DMS 273 treated with DMSO at 0.1 percent for 48 hours (cell line): ENCODE results near the gene CST5.
"Not testable (repeated sequence)": the region's sequence is repeated elsewhere in the genome, so short reads cannot be mapped to it uniquely, and the experiment has no call there.

Experiments
- DNase-seq: peaks from one replicate; lab custom pipeline; 2025; lab: John Stamatoyannopoulos, UW

The CST5 gene

DNA sequence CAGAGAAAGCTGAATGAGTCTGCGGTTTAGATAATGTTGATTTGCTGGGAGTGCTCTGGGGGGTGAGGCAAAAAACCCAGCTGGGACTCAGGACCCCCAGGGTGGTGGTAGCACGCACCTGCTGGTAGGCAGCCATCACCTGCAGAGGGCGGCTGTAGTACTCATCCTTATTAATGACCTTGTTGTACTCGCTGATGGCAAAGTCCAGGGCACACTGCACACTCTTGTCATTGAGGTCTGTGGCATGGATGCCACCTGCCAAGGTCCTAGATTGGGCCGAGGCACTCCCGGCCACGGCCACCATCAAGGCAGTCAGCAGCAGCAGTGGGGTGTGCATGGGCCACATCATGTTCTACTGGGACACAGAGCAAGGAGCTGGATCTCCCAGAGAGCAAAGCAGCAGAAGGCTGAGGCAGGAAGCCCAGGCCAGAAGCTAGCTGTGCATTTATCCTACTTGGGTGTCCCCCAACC is at the start of gene CST5:
Gene CST5 (minus strand): TSS at position 421 of the 471 bp plus-strand sequence. CDS start 72 bp downstream, at position 349.
- DNase-seq = no peak

GRCh38 chr20:23928788-23929187 is 49.2 kb upstream of the CST5 start:
- DNase-seq = no peak

DNA sequence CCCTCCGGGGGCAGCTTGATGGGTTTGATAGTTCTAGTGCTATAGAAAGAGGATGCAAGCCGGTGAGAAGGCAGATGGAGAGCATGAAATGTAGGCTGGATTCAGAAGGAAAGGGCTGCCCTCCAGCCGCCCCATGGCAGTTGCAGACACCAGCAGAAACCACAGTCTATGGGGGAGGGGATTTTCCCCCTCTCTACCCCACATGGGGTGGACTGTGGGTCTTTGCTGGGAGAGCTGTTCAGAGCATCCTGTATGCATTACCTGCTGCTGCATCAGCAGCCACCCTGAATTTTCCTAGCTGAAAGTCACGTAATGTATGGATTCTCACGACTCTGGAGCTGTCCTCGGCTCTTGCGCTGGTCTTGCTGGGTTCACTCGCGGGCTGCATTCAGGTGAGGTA is 48.8 kb upstream of the CST5 start:
- no peak for DNase-seq

DNA sequence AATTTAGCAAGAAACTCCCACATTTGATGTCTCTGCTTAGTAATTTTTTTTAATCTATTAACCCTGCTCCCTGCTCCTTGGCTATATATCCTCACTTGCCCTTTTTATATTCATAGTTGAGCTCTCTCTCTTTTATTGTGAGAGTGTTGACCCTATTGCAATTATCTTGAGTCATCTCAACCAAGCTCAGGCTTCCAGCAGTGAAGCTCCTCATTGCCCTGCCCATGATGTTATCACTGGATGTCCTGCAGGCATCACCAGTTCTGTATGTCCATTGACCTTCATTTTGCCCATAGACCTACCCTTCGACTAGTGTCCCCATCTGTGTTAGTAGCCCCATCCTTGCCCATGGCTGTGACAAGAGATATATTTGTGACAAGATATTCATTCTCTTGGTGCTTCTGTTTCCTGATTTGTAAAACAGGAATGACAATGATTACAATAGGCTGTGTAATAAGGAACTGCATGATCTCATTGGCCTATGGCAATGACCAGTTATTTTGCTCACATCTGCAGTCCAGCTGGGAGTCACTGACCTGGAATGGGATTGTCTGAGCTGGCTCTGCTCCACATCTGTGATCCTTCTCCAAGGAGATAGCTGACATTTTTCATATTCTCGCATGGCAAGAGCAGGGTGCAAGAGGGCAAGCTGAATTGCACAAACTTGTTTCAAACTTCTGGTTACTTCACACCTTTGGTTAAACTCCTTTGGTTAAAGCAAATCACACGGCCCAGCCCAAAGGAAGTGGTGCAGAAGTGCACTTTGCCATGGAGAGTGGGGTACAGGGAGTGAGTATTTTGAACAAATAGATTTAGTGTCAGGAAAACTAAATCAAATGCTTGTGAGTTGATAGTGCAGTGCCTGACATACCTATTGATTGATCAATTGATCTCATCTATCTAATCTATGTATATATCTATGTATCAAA is 47.7 kb upstream of the CST5 start:
- no peak for DNase-seq

DNA sequence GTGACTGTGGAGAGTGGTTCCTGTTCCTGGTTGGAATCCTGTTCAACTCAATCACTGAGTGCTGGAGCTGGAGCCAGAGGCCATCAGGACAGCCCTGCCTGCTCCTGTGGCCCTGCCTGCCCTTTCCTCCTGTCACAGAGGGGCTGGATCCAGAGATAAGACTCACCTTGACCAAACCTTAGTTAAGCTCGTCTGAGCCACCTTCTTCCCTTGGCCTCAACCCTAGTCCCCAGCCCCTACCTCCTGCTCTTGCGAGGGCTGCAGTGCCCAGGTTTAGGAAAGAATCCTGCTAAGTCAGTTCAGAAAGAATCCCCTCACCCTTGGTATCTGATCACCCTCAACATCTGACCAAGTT is 47.0 kb upstream of the CST5 start:
- DNase-seq = no peak

GRCh38 chr20:23925789-23926525 is 46.4 kb upstream of the CST5 start:
- DNase-seq = no peak

DNA sequence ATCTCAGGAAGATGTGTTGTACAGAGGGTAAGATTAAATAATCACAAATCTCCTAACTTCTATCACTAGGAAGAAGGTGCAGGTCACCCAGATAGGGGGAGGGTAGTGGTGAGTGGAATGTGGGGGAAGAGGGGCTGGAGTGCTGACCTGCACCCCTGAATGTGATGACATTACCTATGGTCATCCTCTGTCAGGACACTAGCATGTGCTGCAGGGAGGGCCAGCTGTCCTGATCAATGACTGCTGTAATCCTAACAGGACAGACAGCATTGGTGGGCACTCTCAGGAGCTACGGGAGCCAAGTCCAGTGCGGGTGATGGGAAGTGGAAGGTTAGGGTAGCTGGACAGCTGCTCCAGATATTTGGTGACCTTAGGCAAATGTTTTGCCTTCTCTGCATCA is 45.2 kb upstream of the CST5 start:
- no peak for DNase-seq

DNA sequence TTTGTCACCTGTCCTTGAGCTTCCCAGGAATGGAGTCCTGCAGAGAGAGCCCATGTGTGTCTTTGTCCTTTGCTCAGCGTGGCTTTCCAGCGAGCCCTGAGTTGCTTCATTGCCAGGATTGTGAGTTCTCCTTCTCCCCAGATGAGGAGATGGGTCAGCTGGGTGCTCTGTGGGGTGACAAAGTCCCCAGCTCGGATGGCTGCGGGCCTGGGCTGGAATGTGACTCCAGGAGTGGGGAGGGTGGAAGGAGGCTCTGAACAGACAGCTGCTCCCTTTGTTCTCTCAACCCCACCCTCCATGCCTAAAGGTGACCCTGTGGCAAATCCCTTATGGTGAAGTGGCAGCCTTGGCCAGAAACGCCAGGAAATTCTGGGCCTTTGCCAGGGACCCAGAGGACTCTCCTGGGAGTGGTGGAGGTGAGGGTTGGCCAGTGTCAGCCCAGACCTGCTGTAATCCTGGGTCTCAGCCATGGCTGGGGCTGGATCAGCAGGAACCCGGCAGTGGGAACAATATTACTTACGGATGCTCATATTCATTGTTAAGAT is 44.4 kb upstream of the CST5 start:
- DNase-seq = no peak

- no peak for DNase-seq
Measured at GRCh38 chr20:23923311-23923710, 43.8 kb upstream of the CST5 start.

DNA sequence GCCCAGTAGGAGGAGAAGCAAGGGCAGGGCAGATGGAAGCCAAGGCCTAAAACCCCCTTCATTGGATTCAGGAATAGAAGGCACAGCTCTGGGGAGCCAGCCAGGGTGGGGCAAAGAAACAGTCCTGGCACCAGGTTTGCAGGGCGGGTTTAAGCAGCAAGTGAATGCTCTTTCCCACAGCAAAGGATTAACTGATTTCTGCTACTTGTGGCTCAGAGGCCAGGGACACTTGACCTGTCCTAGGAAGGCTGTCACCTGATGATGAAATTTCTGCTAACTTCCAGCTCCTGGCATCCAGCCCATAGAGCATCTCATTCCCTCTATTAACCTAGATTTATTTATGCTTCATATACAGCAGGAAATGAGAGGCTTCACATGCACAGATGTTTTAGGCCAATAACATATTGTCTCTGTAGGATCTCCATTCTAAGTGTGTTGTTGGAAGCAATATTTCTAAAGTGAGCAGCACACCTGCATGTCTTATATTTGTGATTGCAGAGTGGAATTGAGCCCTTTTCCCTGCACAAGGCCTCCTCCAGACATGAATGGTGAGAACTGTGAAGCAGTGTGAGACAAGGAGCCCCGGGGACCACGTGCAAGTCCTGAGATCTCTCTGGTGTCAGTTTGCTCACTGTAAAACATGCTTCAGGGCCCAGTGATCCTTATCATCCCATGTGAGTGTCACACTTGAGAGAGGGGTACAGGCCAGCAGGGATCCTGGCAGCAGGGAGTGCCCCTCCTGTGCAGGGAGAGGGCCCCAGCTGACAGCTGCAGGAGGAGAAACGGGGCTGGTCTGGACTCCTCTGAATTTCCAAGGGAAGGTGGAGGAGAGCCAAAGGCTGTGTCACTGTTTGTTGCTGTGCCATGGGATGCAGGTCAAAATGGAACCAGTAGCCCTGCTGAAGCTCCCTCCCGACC is 41.1 kb upstream of the CST5 start:
- DNase-seq = peak; percentile 57

- DNase-seq = no peak
Measured at GRCh38 chr20:23918896-23919295, 39.3 kb upstream of the CST5 start.

DNA sequence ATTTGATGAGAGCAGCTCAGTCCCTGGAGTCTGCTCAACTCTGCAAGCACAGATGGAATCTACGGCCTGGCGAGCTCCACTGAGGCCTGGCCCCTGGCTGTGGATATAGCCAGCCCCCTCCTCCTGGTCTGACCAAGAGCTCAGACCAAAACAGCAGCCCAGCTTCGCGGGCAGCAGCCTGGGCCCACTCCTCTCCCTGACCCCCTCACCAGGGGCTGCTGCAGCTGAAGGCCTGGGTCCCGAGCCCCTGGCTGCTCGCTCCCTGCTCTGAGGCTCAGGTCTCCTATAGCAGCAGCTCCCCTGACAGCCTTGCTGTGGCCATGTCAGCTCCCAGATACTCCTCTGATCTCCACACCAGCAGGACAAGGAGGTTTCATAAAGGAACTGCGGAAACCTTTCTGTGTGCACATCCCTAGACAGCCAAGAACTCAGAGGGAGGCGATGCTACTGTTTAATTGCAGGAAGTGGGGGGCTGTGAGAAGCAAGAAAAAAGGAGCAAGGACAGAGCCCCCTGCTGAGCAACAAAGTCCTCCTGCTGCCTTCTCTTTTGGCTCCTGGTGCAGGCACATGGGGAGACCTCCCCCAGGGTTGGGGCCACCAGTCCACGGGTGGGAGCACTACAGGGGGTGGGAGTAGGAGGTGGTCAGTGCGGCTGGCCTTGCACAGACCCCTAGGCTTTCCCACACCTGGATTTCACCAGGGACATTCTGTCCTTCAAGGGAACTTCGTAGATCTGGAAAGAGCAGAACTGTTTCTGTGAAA is 38.7 kb upstream of the CST5 start:
- DNase-seq = no peak

DNA sequence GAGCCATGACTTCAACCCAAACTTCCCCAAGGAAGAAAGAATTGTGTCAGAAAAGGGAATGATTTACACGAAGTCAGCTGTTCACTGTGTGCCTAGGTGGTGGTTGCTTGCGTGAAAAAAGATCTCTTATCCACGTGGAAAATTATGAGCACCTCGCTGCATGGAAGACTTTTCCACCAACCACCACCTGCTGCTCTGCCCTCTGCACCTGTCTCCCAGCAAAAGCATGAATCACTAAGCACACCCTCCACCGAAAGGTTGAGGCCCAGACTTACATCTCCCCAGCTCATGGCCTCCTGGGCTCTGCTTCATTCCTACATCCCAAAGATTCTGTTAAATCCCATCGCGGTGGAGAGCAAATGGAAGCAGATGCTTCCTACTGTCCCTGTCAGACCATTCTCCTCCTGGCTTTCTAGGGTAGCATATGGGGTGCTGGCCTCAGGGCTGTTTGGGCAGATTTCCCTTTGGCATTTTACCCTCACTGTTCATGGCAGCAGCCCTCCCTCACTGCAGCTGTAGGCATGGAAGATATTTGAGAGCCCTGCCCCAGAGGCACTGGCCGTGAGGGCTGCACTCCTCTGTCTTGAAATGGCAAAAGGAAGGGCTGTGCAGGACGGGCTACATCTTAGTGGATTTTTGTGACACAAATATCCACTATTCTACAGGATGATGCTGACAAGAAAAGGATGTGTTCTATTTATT is 37.6 kb upstream of the CST5 start:
- DNase-seq = no peak

- DNase-seq = no peak
Measured at GRCh38 chr20:23915844-23916243, 36.3 kb upstream of the CST5 start.

DNA sequence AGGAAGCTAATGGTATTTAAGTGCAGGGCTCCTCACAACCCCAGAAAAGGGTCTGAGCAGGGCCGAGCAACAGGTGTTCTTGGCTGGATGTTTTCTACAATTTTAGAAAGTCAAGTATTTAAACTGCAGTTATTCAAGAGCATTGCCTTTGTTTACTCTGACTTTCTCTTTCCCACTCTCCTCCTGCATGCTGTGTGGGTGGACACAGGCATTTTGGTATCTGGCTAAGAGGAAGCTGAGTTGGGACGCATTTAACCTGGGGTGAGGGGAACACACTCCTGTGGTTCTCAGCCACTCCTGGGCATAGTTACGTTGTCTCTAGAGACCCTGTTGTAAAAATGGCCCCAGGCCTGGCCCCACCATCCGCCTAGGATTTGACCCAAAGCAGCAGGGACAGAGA is 34.9 kb upstream of the CST5 start:
- not testable (repeated sequence) for DNase-seq

DNA sequence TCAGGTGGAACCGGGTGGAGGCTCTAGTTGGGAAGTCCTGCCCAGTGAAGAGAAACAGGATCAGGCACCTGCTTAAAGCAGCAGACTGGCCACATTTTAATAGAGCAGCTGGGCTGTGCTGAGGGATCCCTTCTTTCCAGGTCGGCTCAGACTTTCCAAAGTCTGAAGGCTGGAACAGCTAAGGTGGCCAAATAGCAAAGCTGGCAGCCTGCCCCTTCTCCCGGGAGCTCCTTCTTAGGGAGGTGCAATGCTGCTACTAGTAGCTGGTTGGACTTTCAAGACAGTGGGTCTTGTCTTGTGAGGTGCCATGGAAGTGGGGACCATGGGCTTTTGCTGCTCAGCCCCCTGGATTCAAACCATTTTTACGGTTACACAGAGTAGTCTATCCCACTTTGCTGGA is 30.7 kb upstream of the CST5 start:
- DNase-seq = no peak

DNA sequence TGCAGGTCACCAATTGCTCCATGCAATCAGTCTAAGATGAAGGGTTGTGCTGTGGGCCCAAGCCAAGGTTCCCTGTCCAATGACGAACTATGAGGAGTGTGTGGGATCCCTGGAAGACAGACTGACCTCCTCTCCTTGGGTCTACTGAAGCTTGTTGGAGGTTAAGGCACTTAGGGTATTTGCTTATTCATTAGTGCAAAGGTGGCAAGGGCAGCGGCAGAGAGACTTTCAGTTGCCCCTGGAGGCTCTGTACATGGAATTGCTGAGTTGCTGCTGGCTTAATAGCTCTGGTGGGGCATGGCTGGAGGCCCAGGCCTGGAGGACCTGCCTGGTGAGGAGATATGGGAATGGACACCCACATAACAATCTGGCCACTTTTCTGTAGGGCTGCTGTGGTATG is 29.8 kb upstream of the CST5 start:
- DNase-seq = no peak

GRCh38 chr20:23907579-23907978 is 28.0 kb upstream of the CST5 start:
- no peak for DNase-seq

DNA sequence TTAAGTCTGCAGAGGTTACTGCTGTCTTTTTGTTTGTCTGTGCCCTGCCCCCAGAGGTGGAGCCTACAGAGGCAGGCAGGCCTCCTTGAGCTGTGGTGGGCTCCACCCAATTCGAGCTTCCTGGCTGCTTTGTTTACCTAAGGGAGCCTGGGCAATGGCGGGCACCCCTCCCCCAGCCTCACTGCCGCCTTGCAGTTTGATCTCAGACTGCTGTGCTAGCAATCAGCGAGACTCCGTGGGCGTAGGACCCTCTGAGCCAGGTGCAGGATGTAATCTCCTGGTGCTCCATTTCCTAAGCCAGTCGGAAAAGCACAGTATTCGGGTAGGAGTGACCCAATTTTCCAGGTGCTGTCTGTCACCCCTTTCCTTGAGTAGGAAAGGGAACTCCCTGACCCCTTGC is 22.8 kb upstream of the CST5 start:
- DNase-seq = not testable (repeated sequence)

DNA sequence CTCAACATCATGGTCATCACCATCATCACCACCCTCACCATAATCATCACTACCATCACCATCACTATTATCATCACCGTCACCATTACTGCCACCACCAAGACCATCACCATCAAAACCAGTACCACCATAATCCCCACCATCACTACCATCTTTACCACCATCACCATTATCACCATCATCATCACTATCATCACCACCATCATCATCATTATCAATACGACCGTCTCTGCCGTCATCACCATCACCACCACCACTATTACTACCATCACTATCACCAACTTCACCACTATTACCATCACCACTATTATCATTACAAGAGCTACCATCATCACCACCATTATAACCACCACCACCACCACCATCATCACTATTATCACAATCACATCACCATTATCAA is 11.3 kb upstream of the CST5 start:
- not testable (repeated sequence) for DNase-seq
